SK-N-SH treated with all-trans-retinoic acid at 6 μM for 48 hours (cell line): ENCODE measurements around the gene ARHGDIA.

Experiments used
- ATAC-seq: fragments of 200-7000 bp; cut with Tn5 transposase; 3 replicates; pipeline ENCODE4 v1.9.1; 2020; ENCODE audit warnings: mild to moderate bottlenecking, moderate library complexity
- ARNTL ChIP-seq: fragments of 450-650 bp; formaldehyde crosslinking; IDR thresholded peaks from 2 replicates; pipeline ENCODE4 v1.5.0; 2020; ENCODE audit warnings: low read depth, mild to moderate bottlenecking, moderate library complexity, borderline replicate concordance
- BACH2 ChIP-seq: fragments of 250-450 bp; sonication (Bioruptor Pico); IDR thresholded peaks from 2 replicates; pipeline ENCODE4 v1.9.0; 2021; ENCODE audit warnings: mild to moderate bottlenecking, borderline replicate concordance
- CSDC2 ChIP-seq: fragments of 250-450 bp; sonication (Bioruptor Pico); IDR thresholded peaks from 2 replicates; pipeline ENCODE4 v1.5.0; 2020; ENCODE audit warnings: mild to moderate bottlenecking, moderate library complexity
- ESRRG ChIP-seq: fragments of 250-450 bp; sonication (Bioruptor Pico); IDR thresholded peaks from 2 replicates; pipeline ENCODE4 v1.6.1; 2021; ENCODE audit warnings: mild to moderate bottlenecking
- GLIS3 ChIP-seq: fragments of 250-450 bp; sonication (Bioruptor Pico); IDR thresholded peaks from 2 replicates; pipeline ENCODE4 v1.5.0; 2020; ENCODE audit warnings: mild to moderate bottlenecking, moderate library complexity
- ISL1 ChIP-seq: fragments of 250-450 bp; sonication (Bioruptor Pico); IDR thresholded peaks from 2 replicates; pipeline ENCODE4 v2.1.2; 2022; ENCODE audit warnings: mild to moderate bottlenecking, moderate library complexity
- OSR1 ChIP-seq: fragments of 250-450 bp; sonication (Bioruptor Pico); IDR thresholded peaks from 2 replicates; pipeline ENCODE4 v1.8.0; 2022; ENCODE audit warnings: moderate library complexity, mild to moderate bottlenecking, inconsistent platforms
- PPARA ChIP-seq: fragments of 250-450 bp; sonication (Bioruptor Pico); IDR thresholded peaks from 2 replicates; pipeline ENCODE4 v1.5.0; 2020; ENCODE audit warnings: mild to moderate bottlenecking, borderline replicate concordance
- RARB ChIP-seq: fragments of 250-450 bp; sonication (Bioruptor Pico); IDR thresholded peaks from 2 replicates; pipeline ENCODE4 v1.8.0; 2021; ENCODE audit warnings: mild to moderate bottlenecking, moderate library complexity
- SNAI2 ChIP-seq: fragments of 250-450 bp; sonication (Bioruptor Pico); IDR thresholded peaks from 2 replicates; pipeline ENCODE4 v1.5.0; 2020; ENCODE audit warnings: mild to moderate bottlenecking, moderate library complexity
- TCF4 ChIP-seq: fragments of 250-450 bp; sonication (Bioruptor Pico); IDR thresholded peaks from 2 replicates; pipeline ENCODE4 v1.8.0; 2021; ENCODE audit warnings: mild to moderate bottlenecking, moderate library complexity, borderline replicate concordance
- TOX ChIP-seq: fragments of 250-450 bp; sonication (Bioruptor Pico); IDR thresholded peaks from 2 replicates; pipeline ENCODE4 v1.8.0; 2021; ENCODE audit warnings: mild to moderate bottlenecking, moderate library complexity, borderline replicate concordance
- ZC3H10 ChIP-seq: fragments of 250-450 bp; sonication (Bioruptor Pico); IDR thresholded peaks from 2 replicates; pipeline ENCODE4 v1.5.1; 2021; ENCODE audit warnings: mild to moderate bottlenecking, moderate library complexity
- ZFP3 ChIP-seq: fragments of 250-450 bp; sonication (Bioruptor Pico); IDR thresholded peaks from 2 replicates; pipeline ENCODE4 v1.5.0; 2020; ENCODE audit warnings: mild to moderate bottlenecking, moderate library complexity
- ZFP30 ChIP-seq: fragments of 450-650 bp; formaldehyde crosslinking; IDR thresholded peaks from 2 replicates; pipeline ENCODE4 v1.5.0; 2022; ENCODE audit warnings: mild to moderate bottlenecking, moderate library complexity
- ZNF70 ChIP-seq: fragments of 450-650 bp; formaldehyde crosslinking; IDR thresholded peaks from 2 replicates; pipeline ENCODE4 v1.5.0; 2020; ENCODE audit warnings: mild to moderate bottlenecking, moderate library complexity
- ZNF8 ChIP-seq: fragments of 450-650 bp; formaldehyde crosslinking; IDR thresholded peaks from 2 replicates; pipeline ENCODE4 v1.5.0; 2020; ENCODE audit warnings: mild to moderate bottlenecking, moderate library complexity
- TF ChIP-seq, protein P1 (sequence below): fragments of 250-450 bp; sonication (Bioruptor Pico); IDR thresholded peaks from 2 replicates; pipeline ENCODE4 v1.5.1; 2021; ENCODE audit warnings: mild to moderate bottlenecking, moderate library complexity
- TF ChIP-seq, protein P2 (sequence below): fragments of 250-450 bp; sonication (Bioruptor Pico); IDR thresholded peaks from 2 replicates; pipeline ENCODE4 v1.5.1; 2020; ENCODE audit warnings: low read depth, mild to moderate bottlenecking, moderate library complexity
- TF ChIP-seq, protein P3 (sequence below): fragments of 250-450 bp; sonication (Bioruptor Pico); IDR thresholded peaks from 2 replicates; pipeline ENCODE4 v1.8.0; 2020; ENCODE audit warnings: mild to moderate bottlenecking, moderate library complexity, borderline replicate concordance
- TF ChIP-seq, protein P4 (sequence below): fragments of 250-450 bp; sonication (Bioruptor Pico); IDR thresholded peaks from 2 replicates; pipeline ENCODE4 v1.5.0; 2020; ENCODE audit warnings: mild to moderate bottlenecking, moderate library complexity

The ARHGDIA gene

GRCh38 chr17:81832608-81833159, 38.5 kb downstream of the ARHGDIA start:
- TF ChIP-seq CSDC2 (CRISPR knock-in tag) = no peak
- TF ChIP-seq ESRRG = 0 out of 2 replicates have a peak, but pooled peaks have one; percentile 14
- no peak for TF ChIP-seq ISL1 (CRISPR knock-in tag)
- TF ChIP-seq SNAI2 (CRISPR knock-in tag) = peak; percentile 69; the same call in 1 of the 2 replicates
- peak; percentile 55 for ATAC-seq

DNA sequence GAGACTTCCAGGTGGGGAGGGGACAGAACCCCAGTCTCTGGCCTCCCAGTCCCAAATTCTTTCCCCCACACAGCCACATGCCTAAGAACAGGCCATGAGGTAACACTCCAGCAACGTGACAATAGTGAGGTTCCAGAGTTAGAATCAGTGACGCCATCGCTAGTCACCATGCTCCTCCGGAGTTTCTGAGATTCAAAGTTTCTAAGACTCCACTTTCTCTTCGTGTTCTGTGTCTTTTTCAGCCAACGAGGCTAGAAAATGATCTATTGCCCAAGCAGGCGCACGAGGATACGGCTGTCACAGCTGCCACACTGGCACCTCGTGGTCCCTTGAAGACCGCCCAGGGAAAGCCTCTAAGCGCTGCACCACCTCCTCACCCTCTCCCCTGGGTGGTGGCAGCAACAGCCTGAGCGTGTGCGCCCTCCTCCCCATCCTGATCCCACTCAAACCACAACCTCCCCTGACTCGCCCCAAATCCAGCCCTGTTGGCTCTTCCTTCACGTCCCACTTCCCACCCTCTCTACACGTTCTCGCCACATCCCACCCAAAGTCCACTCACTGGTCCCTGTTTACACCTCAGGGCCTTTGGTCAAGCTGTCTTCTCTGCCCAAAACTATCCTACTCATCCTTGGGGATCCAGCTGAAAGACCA, 39.1 kb downstream of the ARHGDIA start:
- peak; percentile 37 for ATAC-seq
- TF ChIP-seq, protein P1, sequence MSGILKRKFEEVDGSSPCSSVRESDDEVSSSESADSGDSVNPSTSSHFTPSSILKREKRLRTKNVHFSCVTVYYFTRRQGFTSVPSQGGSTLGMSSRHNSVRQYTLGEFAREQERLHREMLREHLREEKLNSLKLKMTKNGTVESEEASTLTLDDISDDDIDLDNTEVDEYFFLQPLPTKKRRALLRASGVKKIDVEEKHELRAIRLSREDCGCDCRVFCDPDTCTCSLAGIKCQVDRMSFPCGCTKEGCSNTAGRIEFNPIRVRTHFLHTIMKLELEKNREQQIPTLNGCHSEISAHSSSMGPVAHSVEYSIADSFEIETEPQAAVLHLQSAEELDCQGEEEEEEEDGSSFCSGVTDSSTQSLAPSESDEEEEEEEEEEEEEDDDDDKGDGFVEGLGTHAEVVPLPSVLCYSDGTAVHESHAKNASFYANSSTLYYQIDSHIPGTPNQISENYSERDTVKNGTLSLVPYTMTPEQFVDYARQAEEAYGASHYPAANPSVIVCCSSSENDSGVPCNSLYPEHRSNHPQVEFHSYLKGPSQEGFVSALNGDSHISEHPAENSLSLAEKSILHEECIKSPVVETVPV = no peak
- TF ChIP-seq TOX (CRISPR knock-in tag) (no peak), ARNTL (no peak), CSDC2 (CRISPR knock-in tag) (no peak)

DNA sequence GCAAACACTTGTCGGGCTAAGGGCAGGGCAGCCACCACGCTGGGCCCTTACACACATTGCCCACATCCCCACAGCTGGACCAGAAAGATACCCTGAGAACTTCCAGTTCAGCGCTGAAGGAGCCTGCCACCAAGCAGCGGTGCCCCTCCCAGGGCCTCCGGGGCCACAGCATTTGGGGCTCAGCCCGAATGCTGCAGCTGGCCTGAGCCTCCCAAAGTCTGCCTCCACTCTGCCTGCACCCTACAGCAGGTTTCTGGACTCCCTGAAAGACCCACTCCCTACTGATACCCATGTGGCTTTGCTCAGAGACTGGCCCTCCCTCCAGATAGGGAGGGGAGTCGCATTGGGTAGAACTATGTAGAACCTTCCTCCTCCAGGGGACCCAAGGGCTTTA, 39.6 kb downstream of the ARHGDIA start:
- no peak for TF ChIP-seq ZC3H10 (CRISPR knock-in tag)
- ATAC-seq = no peak

- TF ChIP-seq RARB = no peak
- TF ChIP-seq ESRRG = no peak
- TF ChIP-seq OSR1 (CRISPR knock-in tag) = no peak
- no peak for TF ChIP-seq PPARA (CRISPR knock-in tag)
- no peak for TF ChIP-seq ZC3H10 (CRISPR knock-in tag)
- TF ChIP-seq, protein P2, sequence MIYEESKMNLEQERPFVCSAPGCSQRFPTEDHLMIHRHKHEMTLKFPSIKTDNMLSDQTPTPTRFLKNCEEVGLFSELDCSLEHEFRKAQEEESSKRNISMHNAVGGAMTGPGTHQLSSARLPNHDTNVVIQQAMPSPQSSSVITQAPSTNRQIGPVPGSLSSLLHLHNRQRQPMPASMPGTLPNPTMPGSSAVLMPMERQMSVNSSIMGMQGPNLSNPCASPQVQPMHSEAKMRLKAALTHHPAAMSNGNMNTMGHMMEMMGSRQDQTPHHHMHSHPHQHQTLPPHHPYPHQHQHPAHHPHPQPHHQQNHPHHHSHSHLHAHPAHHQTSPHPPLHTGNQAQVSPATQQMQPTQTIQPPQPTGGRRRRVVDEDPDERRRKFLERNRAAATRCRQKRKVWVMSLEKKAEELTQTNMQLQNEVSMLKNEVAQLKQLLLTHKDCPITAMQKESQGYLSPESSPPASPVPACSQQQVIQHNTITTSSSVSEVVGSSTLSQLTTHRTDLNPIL (CRISPR knock-in tag) = no peak
- ATAC-seq = no peak
These were observed 41.3 kb downstream of the ARHGDIA start for GRCh38 chr17:81829858-81830257.

DNA sequence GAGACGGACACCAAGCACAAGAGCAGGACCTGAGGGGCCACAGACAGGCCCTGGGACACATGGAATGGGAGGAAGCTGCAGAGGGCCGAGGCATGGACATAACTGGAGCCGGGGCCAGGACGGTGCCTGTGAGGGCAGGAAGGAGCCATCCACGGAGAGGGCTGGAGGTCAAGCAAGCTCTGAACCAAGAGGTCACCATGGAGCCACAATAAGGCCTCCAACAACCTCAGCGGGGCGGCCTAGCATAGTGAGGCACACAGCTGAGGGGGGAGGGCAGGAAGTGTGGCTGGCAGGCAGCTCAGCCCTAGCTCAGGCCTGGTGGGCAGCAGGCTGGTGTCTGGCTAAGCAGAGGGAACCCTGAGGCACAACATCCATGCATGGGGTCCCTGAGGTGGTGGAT, 42.5 kb downstream of the ARHGDIA start:
- TF ChIP-seq ARNTL (no peak), RARB (no peak), ESRRG (no peak), GLIS3 (no peak), ZNF70 (CRISPR knock-in tag) (no peak), TCF4 (no peak), ZFP30 (CRISPR knock-in tag) (no peak), ZC3H10 (CRISPR knock-in tag) (no peak), ISL1 (CRISPR knock-in tag) (no peak), SNAI2 (CRISPR knock-in tag) (no peak), PPARA (CRISPR knock-in tag) (no peak), CSDC2 (CRISPR knock-in tag) (no peak), TOX (CRISPR knock-in tag) (no peak), BACH2 (no peak), ZNF8 (CRISPR knock-in tag) (no peak), ZFP3 (CRISPR knock-in tag) (no peak)
- TF ChIP-seq, protein P1 = no peak
- TF ChIP-seq, protein P3, sequence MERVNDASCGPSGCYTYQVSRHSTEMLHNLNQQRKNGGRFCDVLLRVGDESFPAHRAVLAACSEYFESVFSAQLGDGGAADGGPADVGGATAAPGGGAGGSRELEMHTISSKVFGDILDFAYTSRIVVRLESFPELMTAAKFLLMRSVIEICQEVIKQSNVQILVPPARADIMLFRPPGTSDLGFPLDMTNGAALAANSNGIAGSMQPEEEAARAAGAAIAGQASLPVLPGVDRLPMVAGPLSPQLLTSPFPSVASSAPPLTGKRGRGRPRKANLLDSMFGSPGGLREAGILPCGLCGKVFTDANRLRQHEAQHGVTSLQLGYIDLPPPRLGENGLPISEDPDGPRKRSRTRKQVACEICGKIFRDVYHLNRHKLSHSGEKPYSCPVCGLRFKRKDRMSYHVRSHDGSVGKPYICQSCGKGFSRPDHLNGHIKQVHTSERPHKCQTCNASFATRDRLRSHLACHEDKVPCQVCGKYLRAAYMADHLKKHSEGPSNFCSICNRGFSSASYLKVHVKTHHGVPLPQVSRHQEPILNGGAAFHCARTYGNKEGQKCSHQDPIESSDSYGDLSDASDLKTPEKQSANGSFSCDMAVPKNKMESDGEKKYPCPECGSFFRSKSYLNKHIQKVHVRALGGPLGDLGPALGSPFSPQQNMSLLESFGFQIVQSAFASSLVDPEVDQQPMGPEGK = no peak
- TF ChIP-seq, protein P2 (CRISPR knock-in tag) = no peak
- TF ChIP-seq, protein P4, sequence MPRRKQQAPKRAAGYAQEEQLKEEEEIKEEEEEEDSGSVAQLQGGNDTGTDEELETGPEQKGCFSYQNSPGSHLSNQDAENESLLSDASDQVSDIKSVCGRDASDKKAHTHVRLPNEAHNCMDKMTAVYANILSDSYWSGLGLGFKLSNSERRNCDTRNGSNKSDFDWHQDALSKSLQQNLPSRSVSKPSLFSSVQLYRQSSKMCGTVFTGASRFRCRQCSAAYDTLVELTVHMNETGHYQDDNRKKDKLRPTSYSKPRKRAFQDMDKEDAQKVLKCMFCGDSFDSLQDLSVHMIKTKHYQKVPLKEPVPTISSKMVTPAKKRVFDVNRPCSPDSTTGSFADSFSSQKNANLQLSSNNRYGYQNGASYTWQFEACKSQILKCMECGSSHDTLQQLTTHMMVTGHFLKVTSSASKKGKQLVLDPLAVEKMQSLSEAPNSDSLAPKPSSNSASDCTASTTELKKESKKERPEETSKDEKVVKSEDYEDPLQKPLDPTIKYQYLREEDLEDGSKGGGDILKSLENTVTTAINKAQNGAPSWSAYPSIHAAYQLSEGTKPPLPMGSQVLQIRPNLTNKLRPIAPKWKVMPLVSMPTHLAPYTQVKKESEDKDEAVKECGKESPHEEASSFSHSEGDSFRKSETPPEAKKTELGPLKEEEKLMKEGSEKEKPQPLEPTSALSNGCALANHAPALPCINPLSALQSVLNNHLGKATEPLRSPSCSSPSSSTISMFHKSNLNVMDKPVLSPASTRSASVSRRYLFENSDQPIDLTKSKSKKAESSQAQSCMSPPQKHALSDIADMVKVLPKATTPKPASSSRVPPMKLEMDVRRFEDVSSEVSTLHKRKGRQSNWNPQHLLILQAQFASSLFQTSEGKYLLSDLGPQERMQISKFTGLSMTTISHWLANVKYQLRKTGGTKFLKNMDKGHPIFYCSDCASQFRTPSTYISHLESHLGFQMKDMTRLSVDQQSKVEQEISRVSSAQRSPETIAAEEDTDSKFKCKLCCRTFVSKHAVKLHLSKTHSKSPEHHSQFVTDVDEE (CRISPR knock-in tag) = no peak
- no peak for ATAC-seq
